K562 (cell line): ENCODE results near the gene BICC1. TPM values are rescaled to one million over a fixed set of nuclear protein-coding genes. Genes with fewer than 3 reads are reported as not detected.

Experiments
- ATAC-seq: fragments of 200-7000 bp; cut with Tn5 transposase; 3 replicates; pipeline ENCODE4 v1.9.1; 2020; ENCODE audit warnings: moderate library complexity
- BruUV-seq: library from RNA; stranded (reverse); fragments of 400-500 nt; replicated peaks from 2 replicates; lab custom pipeline; 2021; lab: Mats Ljungman, UMichigan
- CTCF ChIA-PET: fragments of 300-600 bp; formaldehyde crosslinking; extraction: SDS; loops from one replicate; lab custom pipeline; 2021; ENCODE audit warnings: low intra/inter-chr PET ratio; lab: Yijun Ruan, JAX
- POLR2A ChIA-PET: fragments of 300-600, 350-650 bp; sonication (Branson Sonifier 250); formaldehyde crosslinking; extraction: SDS; loops from one replicate; lab custom pipeline; 2021; ENCODE audit warnings: antibody characterized with exemption, inconsistent platforms; lab: Yijun Ruan, JAX
- DNase-seq, 4 experiments: peaks; one replicate each; pipeline versions ENCODE4 v3.0.0 to v3.0.0-alpha.2; 2011 to 2018; ENCODE audit warnings: low spot score in 3 of 4, mixed read lengths in 3 of 4; ENCODE audit errors: extremely low read depth in 1 of 4
- FAIRE-seq: peaks from 2 replicates; lab custom pipeline; 2011; peaks lifted over from hg19 to GRCh38; lab: Jason Lieb, UNC
- H2AFZ ChIP-seq: 2 replicates; pipeline ENCODE4 v1.6.0; 2011; ENCODE audit warnings: low read depth, low read length, control low read depth, inconsistent platforms
- H3K27ac ChIP-seq: fragments of 200-600 bp; 3 replicates; pipeline ENCODE4 v1.8.0; 2011; ENCODE audit warnings: low read depth, mild to moderate bottlenecking, control low read depth, inconsistent platforms, low read length, moderate library complexity, mixed read lengths; ENCODE audit errors: extremely low read depth
- H3K27me3 ChIP-seq, 2 experiments: fragments of 300-600 bp in 1 of 2; 2 replicates in 1 of 2; 3 replicates in 1 of 2; pipeline versions ENCODE4 v1.6.0 to v1.8.0; 2011; ENCODE audit warnings: inconsistent platforms in 2 of 2, low read length in 2 of 2, mild to moderate bottlenecking in 1 of 2, mixed read lengths in 1 of 2, moderate library complexity in 1 of 2; ENCODE audit not compliant: control insufficient read depth in 2 of 2, insufficient read depth in 2 of 2
- H3K36me3 ChIP-seq: fragments of 300-600 bp; 3 replicates; pipeline ENCODE4 v1.8.0; 2011; ENCODE audit warnings: mild to moderate bottlenecking, low read length, inconsistent platforms; ENCODE audit not compliant: control insufficient read depth, insufficient read depth
- H3K4me1 ChIP-seq, 2 experiments: fragments of 200-600 bp in 1 of 2; replicated peaks in 1 of 2; 2 replicates in 1 of 2; 3 replicates in 1 of 2; pipeline versions ENCODE4 v1.5.1 to v1.8.0; 2011; ENCODE audit warnings: inconsistent platforms in 2 of 2, low read length in 2 of 2, mild to moderate bottlenecking in 1 of 2, mixed read lengths in 1 of 2, moderate library complexity in 1 of 2; ENCODE audit not compliant: control insufficient read depth in 2 of 2, insufficient read depth in 2 of 2
- H3K4me2 ChIP-seq: 2 replicates; pipeline ENCODE4 v1.6.1; 2011; ENCODE audit warnings: low read length, control low read depth, inconsistent platforms, mixed read lengths; ENCODE audit not compliant: insufficient read depth
- H3K4me3 ChIP-seq: fragments of 200-600 bp; sonication (generic), shearing (Covaris generic); 2 replicates; pipeline ENCODE4 v1.5.1; 2016; ENCODE audit warnings: control low read depth, inconsistent platforms
- H3K79me2 ChIP-seq: fragments of 200-600 bp; 3 replicates; pipeline ENCODE4 v1.8.0; 2011; ENCODE audit warnings: low read length, inconsistent platforms; ENCODE audit not compliant: control insufficient read depth, insufficient read depth
- H3K9ac ChIP-seq, 2 experiments: 2 replicates each; pipeline versions ENCODE4 v1.6.0 to v1.6.1; 2011; ENCODE audit warnings: low read depth in 2 of 2, low read length in 2 of 2, control low read depth in 1 of 2, inconsistent platforms in 1 of 2, mild to moderate bottlenecking in 1 of 2, mixed read lengths in 1 of 2; ENCODE audit not compliant: insufficient read depth in 1 of 2
- H3K9me1 ChIP-seq: one replicate; pipeline ENCODE4 v1.6.0; 2011; ENCODE audit warnings: inconsistent platforms, mild to moderate bottlenecking, low read length, moderate library complexity; ENCODE audit not compliant: control insufficient read depth, insufficient read depth
- H3K9me3 ChIP-seq: replicated peaks from 2 replicates; pipeline ENCODE4 v1.5.1; 2011; ENCODE audit warnings: low read depth, low read length, inconsistent platforms; ENCODE audit not compliant: control insufficient read depth, insufficient read depth
- H4K20me1 ChIP-seq: replicated peaks from 2 replicates; pipeline ENCODE4 v1.6.1; 2011; ENCODE audit warnings: low read length, inconsistent platforms, mixed read lengths; ENCODE audit not compliant: control insufficient read depth, insufficient read depth
- HIVEP1 ChIP-seq: fragments of 250-450 bp; sonication (Bioruptor Pico); IDR thresholded peaks from 2 replicates; pipeline ENCODE4 v1.4.0; 2020; ENCODE audit warnings: mild to moderate bottlenecking
- HMGXB4 ChIP-seq: sonication (generic); formaldehyde crosslinking; IDR thresholded peaks from 2 replicates; pipeline ENCODE4 v1.8.1; 2023; ENCODE audit warnings: mild to moderate bottlenecking, missing genetic modification reagents
- MBD2 ChIP-seq: sonication (generic); IDR thresholded peaks from 2 replicates; pipeline ENCODE4 v1.6.1; 2016; ENCODE audit warnings: low read depth, borderline replicate concordance
- NFXL1 ChIP-seq: fragments of 450-650 bp; formaldehyde crosslinking; IDR thresholded peaks from 2 replicates; pipeline ENCODE4 v1.4.0; 2021; ENCODE audit warnings: mild to moderate bottlenecking
- PURB ChIP-seq: sonication (generic); formaldehyde crosslinking; IDR thresholded peaks from 2 replicates; pipeline ENCODE4 v1.9.0; 2021; ENCODE audit warnings: low read depth, mild to moderate bottlenecking, missing genetic modification reagents
- RBM15 ChIP-seq: fragments of 200-400 bp; formaldehyde crosslinking; IDR thresholded peaks from 2 replicates; pipeline ENCODE4 v1.6.1; 2018; ENCODE audit warnings: mild to moderate bottlenecking, low read length, moderate library complexity; ENCODE audit not compliant: insufficient read depth
- ZBTB17 ChIP-seq: fragments of 450-650 bp; formaldehyde crosslinking; IDR thresholded peaks from 2 replicates; pipeline ENCODE4 v1.4.0; 2020; ENCODE audit warnings: mild to moderate bottlenecking
- WGBS: fragments of 100-300 bp; shearing (Covaris generic); methylation state at CpG from one replicate; pipeline ENCODE4 v1.1.6; 2016; ENCODE audit warnings: low coverage, mixed read lengths; ENCODE audit not compliant: insufficient coverage; ENCODE audit errors: missing lambda C conversion rate; 5-methylcytosine and 5-hydroxymethylcytosine counted together
- in situ Hi-C: fragments of 300-500 bp; cut with MboI; formaldehyde crosslinking; loops from 4 replicates; pipeline ENCODE4 v1.15.0; 2018; ENCODE audit warnings: inconsistent platforms, mixed read lengths
- intact Hi-C: fragments of 100-400 bp; cut with micrococcal nuclease; formaldehyde crosslinking; loops from 2 replicates; pipeline ENCODE4 v1.14.2; 2022
- polyA plus RNA-seq, 8 experiments: library from polyadenylated mRNA; depleted of rRNA in 4 of 8; stranded (reverse) in 5 of 8; unstranded in 3 of 8; fragments of >200 nt; fragmentation: Nextera tagmentation in 2 of 8; fragmentation: Illumina TruSeq in 1 of 8; extraction: Ambion mirVana in 2 of 8; extraction: Trizol in 1 of 8; gene quantifications; 2 replicates each; pipeline versions ENCODE4 v1.2.1 to v1.2.3, GENCODE V29; 2011 to 2014; ENCODE audit warnings: inconsistent platforms in 1 of 8, missing spikeins in 1 of 8
- total RNA-seq, 7 experiments: library from RNA; depleted of rRNA in 6 of 7; stranded (reverse); fragments of >200 nt in 6 of 7; fragmentation: Illumina TruSeq in 2 of 7; extraction: Trizol in 2 of 7; gene quantifications; 2 replicates each; pipeline versions ENCODE4 v1.2.1 to v1.2.3, GENCODE V29; 2011 to 2021; ENCODE audit warnings: low replicate concordance in 1 of 7
- TF ChIP-seq, protein P1 (sequence below): fragments of 250-450 bp; sonication (Bioruptor Pico); IDR thresholded peaks from 2 replicates; pipeline ENCODE4 v1.4.0; 2020; ENCODE audit warnings: mild to moderate bottlenecking, moderate library complexity
- TF ChIP-seq, protein P2 (sequence below): fragments of 450-650 bp; IDR thresholded peaks from 2 replicates; pipeline ENCODE4 v1.6.1; 2016; ENCODE audit warnings: antibody characterized with exemption
- TF ChIP-seq, protein P3 (sequence below): fragments of 150-350 bp; conservative IDR thresholded peaks from 2 replicates; pipeline ENCODE4 v1.6.1; 2014; ENCODE audit warnings: low read length
- TF ChIP-seq, protein P4 (sequence below): sonication (generic); formaldehyde crosslinking; IDR thresholded peaks from 2 replicates; pipeline ENCODE4 v1.8.0; 2022; ENCODE audit warnings: mild to moderate bottlenecking, missing genetic modification reagents, borderline replicate concordance

Gene BICC1
- total and polyA plus RNA-seq, 9 of the 15 experiments (the other 6 are each of a cell fraction or from before 2014, with no cell fraction given), result not detected

- TF ChIP-seq, protein P1, sequence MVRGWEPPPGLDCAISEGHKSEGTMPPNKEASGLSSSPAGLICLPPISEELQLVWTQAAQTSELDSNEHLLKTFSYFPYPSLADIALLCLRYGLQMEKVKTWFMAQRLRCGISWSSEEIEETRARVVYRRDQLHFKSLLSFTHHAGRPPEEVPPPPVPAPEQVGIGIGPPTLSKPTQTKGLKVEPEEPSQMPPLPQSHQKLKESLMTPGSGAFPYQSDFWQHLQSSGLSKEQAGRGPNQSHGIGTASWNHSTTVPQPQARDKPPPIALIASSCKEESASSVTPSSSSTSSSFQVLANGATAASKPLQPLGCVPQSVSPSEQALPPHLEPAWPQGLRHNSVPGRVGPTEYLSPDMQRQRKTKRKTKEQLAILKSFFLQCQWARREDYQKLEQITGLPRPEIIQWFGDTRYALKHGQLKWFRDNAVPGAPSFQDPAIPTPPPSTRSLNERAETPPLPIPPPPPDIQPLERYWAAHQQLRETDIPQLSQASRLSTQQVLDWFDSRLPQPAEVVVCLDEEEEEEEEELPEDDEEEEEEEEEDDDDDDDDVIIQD (CRISPR knock-in tag), result no peak
Measured at GRCh38 chr10:58851606-58852005, 338.9 kb downstream of the BICC1 start (continued).

GRCh38 chr10:58853668-58854067, 341.0 kb downstream of the BICC1 start:
- 0% methylated on average over 2 of the region's 2 CpGs for WGBS
- no TSS peak for BruUV-seq
- H3K9me3 ChIP-seq, result no peaks in the 10 kb centered on the region
- in situ Hi-C loops (no loop called here), intact Hi-C loops (no loop called here)
- no peak overlapping the region for H3K4me3 ChIP-seq
- DNase-seq, result no peak
- H2AFZ ChIP-seq, result no peak overlapping the region
- H3K27ac ChIP-seq, result no peak overlapping the region
- no peaks in the 10 kb centered on the region for H3K36me3 ChIP-seq
- no peaks in the 10 kb centered on the region for H3K79me2 ChIP-seq
- H4K20me1 ChIP-seq, result no peaks in the 10 kb centered on the region
- ChIA-PET CTCF (no interaction called here), POLR2A (no interaction called here)
- no peaks in the 10 kb centered on the region for H3K9me1 ChIP-seq
- no peaks in the 10 kb centered on the region for H3K4me1 ChIP-seq
- FAIRE-seq, result no peak
- no peak for ATAC-seq
- no peak overlapping the region for H3K4me2 ChIP-seq
- no peak overlapping the region for H3K9ac ChIP-seq
- H3K27me3 ChIP-seq, result no peaks in the 10 kb centered on the region
- TF ChIP-seq MBD2 (no peak), PURB (CRISPR knock-in tag) (no peak), ZBTB17 (CRISPR knock-in tag) (no peak), RBM15 (no peak), NFXL1 (CRISPR knock-in tag) (no peak), HIVEP1 (CRISPR knock-in tag) (no peak), HMGXB4 (CRISPR knock-in tag) (no peak)
- TF ChIP-seq, protein P2, sequence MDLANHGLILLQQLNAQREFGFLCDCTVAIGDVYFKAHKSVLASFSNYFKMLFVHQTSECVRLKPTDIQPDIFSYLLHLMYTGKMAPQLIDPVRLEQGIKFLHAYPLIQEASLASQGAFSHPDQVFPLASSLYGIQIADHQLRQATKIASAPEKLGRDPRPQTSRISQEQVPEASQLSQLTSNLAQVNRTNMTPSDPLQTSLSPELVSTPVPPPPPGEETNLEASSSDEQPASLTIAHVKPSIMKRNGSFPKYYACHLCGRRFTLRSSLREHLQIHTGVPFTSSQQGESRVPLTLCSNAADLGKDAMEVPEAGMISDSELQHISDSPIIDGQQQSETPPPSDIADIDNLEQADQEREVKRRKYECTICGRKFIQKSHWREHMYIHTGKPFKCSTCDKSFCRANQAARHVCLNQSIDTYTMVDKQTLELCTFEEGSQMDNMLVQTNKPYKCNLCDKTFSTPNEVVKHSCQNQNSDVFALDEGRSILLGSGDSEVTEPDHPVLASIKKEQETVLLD, result no peak
- TF ChIP-seq, protein P3, sequence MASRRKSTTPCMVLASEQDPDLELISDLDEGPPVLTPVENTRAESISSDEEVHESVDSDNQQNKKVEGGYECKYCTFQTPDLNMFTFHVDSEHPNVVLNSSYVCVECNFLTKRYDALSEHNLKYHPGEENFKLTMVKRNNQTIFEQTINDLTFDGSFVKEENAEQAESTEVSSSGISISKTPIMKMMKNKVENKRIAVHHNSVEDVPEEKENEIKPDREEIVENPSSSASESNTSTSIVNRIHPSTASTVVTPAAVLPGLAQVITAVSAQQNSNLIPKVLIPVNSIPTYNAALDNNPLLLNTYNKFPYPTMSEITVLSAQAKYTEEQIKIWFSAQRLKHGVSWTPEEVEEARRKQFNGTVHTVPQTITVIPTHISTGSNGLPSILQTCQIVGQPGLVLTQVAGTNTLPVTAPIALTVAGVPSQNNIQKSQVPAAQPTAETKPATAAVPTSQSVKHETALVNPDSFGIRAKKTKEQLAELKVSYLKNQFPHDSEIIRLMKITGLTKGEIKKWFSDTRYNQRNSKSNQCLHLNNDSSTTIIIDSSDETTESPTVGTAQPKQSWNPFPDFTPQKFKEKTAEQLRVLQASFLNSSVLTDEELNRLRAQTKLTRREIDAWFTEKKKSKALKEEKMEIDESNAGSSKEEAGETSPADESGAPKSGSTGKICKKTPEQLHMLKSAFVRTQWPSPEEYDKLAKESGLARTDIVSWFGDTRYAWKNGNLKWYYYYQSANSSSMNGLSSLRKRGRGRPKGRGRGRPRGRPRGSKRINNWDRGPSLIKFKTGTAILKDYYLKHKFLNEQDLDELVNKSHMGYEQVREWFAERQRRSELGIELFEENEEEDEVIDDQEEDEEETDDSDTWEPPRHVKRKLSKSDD, result no peak
- TF ChIP-seq, protein P4, sequence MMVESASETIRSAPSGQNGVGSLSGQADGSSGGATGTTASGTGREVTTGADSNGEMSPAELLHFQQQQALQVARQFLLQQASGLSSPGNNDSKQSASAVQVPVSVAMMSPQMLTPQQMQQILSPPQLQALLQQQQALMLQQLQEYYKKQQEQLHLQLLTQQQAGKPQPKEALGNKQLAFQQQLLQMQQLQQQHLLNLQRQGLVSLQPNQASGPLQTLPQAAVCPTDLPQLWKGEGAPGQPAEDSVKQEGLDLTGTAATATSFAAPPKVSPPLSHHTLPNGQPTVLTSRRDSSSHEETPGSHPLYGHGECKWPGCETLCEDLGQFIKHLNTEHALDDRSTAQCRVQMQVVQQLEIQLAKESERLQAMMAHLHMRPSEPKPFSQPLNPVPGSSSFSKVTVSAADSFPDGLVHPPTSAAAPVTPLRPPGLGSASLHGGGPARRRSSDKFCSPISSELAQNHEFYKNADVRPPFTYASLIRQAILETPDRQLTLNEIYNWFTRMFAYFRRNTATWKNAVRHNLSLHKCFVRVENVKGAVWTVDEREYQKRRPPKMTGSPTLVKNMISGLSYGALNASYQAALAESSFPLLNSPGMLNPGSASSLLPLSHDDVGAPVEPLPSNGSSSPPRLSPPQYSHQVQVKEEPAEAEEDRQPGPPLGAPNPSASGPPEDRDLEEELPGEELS (CRISPR knock-in tag), result no peak
